Measurements from ENCODE around the gene PTCH1. TPM values are rescaled to one million over a fixed set of nuclear protein-coding genes. Genes with fewer than 3 reads are reported as not detected.

PTCH1 gene
- total RNA-seq, 1 experiment from 2014 or later = 15.2 TPM

DNA sequence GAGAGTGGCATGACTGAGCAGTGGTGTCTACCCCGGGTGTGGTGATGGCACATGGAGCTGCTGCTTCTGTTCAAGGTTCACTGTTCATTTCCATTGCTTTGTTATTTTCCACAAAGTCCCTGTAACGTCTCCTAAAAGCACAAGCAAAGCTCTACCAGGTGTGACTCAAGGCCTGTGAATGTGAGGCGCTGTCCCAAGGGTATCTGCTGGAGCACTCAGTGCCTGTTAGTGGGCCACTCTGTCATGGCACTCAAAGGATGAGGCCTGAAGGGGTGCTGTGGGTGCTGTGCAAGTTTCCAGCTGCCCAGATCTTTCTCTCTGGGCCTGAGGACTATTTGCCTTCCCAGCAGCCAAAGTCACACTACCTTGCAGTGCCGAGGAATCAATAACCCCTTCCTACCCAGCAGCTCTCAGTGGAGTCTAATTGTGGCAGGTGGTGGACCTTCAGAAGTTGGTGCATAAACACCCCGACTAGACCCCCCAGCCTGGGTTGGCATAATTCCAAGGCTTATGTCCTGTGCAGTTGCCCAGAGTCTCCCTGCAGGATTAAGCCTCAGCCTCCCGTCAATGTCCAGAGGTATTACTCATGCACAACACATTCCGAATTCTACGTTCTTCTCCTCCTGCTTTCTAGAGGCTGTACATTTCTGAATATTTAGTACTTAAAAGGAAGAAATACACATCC lies 17.4 kb upstream of the PTCH1 start:
- no peak overlapping the region for H3K9ac ChIP-seq (ENCODE audit: low read length)
- H4K20me1 ChIP-seq (ENCODE audit: insufficient read depth) = no peaks in the 10 kb centered on the region
- H3K4me1 ChIP-seq (ENCODE audit: control insufficient read depth in 1 of 2, insufficient read depth in 2 of 2, low read length in 2 of 2) = peaks cover 2 to 6% of the 10 kb centered on the region in 2 experiments; a peak in 2 of 4 replicates
- intact Hi-C loops (cut with micrococcal nuclease) = no loop called here
- no peak overlapping the region for H2AFZ ChIP-seq (ENCODE audit: low read depth, low read length, poor library complexity, severe bottlenecking)
- TF ChIP-seq, protein P1, sequence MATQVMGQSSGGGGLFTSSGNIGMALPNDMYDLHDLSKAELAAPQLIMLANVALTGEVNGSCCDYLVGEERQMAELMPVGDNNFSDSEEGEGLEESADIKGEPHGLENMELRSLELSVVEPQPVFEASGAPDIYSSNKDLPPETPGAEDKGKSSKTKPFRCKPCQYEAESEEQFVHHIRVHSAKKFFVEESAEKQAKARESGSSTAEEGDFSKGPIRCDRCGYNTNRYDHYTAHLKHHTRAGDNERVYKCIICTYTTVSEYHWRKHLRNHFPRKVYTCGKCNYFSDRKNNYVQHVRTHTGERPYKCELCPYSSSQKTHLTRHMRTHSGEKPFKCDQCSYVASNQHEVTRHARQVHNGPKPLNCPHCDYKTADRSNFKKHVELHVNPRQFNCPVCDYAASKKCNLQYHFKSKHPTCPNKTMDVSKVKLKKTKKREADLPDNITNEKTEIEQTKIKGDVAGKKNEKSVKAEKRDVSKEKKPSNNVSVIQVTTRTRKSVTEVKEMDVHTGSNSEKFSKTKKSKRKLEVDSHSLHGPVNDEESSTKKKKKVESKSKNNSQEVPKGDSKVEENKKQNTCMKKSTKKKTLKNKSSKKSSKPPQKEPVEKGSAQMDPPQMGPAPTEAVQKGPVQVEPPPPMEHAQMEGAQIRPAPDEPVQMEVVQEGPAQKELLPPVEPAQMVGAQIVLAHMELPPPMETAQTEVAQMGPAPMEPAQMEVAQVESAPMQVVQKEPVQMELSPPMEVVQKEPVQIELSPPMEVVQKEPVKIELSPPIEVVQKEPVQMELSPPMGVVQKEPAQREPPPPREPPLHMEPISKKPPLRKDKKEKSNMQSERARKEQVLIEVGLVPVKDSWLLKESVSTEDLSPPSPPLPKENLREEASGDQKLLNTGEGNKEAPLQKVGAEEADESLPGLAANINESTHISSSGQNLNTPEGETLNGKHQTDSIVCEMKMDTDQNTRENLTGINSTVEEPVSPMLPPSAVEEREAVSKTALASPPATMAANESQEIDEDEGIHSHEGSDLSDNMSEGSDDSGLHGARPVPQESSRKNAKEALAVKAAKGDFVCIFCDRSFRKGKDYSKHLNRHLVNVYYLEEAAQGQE (IDR thresholded peaks at IDR 0.05; ENCODE audit: low read depth) = 0 out of 2 replicates have a peak, but pooled peaks have one; percentile 12
- TF ChIP-seq RAD21 (IDR thresholded peaks at IDR 0.05; ENCODE audit: low read depth) = no peak
- DNase-seq (ENCODE audit: low read depth, low spot score) (no peak), ATAC-seq (peak; percentile 55; the same call in 1 of the 2 replicates)
- no peaks in the 10 kb centered on the region for H3K79me2 ChIP-seq (ENCODE audit: insufficient read depth, low read length)
- no peaks in the 10 kb centered on the region for H3K9me3 ChIP-seq (ENCODE audit: control insufficient read depth in 1 of 2, insufficient read depth in 1 of 2, low read depth in 1 of 2, low read length in 2 of 2)
- no TSS peak for BruUV-seq (replicated peaks)
- peak overlapping the region; percentile 17; the same call in 1 of the 2 replicates for H3K4me2 ChIP-seq (ENCODE audit: low read length)
- H3K36me3 ChIP-seq (ENCODE audit: control insufficient read depth in 1 of 2, insufficient read depth in 2 of 2, low read length in 2 of 2) = no peaks in the 10 kb centered on the region
- POLR2A ChIA-PET = no interaction called here
- CTCF ChIA-PET = no interaction called here
- no peaks in the 10 kb centered on the region; the same call in 1 of the 2 replicates for H3K27me3 ChIP-seq (ENCODE audit: insufficient read depth, low read length)
- no peak overlapping the region for H3K4me3 ChIP-seq (replicated peaks in 1 of 2; ENCODE audit: low read depth in 1 of 2, low read length in 2 of 2)
- H3K27ac ChIP-seq (ENCODE audit: low read depth, low read length) = no peak overlapping the region
- H3K9me2 ChIP-seq (ENCODE audit: insufficient read depth) = no peaks in the 10 kb centered on the region
- RAD21 ChIA-PET (ENCODE audit: low non-redundant PET in 1 of 2, low total read pairs in 2 of 2, uncharacterized antibody in 2 of 2, unreplicated experiment in 2 of 2) = no interaction called here

DNA sequence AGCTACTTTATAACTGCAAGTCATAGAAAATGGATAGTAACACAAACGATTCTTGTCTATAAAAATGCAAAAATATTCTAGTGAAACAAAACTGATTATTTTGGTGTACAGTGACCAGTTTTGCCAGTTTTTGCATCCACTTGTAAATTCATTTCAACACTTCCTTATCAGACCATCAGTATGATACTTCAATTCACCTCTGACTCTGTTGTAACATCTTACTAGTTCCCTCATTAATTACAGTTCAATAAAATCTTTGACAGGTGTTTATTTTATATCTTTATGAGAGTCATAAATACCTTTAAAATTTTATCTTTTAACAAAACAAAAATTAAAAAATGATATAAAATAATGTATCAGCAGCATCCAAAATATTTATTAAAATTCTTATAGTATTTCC lies 13.1 kb upstream of the PTCH1 start:
- TF ChIP-seq, protein P2, sequence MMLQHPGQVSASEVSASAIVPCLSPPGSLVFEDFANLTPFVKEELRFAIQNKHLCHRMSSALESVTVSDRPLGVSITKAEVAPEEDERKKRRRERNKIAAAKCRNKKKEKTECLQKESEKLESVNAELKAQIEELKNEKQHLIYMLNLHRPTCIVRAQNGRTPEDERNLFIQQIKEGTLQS (IDR thresholded peaks at IDR 0.05) = no peak
- RAD21 ChIA-PET (ENCODE audit: low non-redundant PET in 1 of 2, low total read pairs in 2 of 2, uncharacterized antibody in 2 of 2, unreplicated experiment in 2 of 2) = no interaction called here
- no peak overlapping the region for H3K4me3 ChIP-seq (replicated peaks in 1 of 2; ENCODE audit: low read depth in 1 of 2, low read length in 2 of 2)
- POLR2A ChIA-PET = no interaction called here
- DNase-seq (ENCODE audit: low read depth, low spot score) (no peak), ATAC-seq (no peak)
- no TSS peak for BruUV-seq (replicated peaks)
- H4K20me1 ChIP-seq (ENCODE audit: insufficient read depth) = no peaks in the 10 kb centered on the region
- CTCF ChIA-PET = no interaction called here
- no peaks in the 10 kb centered on the region for H3K36me3 ChIP-seq (ENCODE audit: control insufficient read depth in 1 of 2, insufficient read depth in 2 of 2, low read length in 2 of 2)
- H3K4me1 ChIP-seq (ENCODE audit: control insufficient read depth in 1 of 2, insufficient read depth in 2 of 2, low read length in 2 of 2) = peaks cover 2 to 6% of the 10 kb centered on the region in 2 experiments; a peak in 2 of 4 replicates
- no peak overlapping the region for H3K9ac ChIP-seq (ENCODE audit: low read length)
- H3K27ac ChIP-seq (ENCODE audit: low read depth, low read length) = no peak overlapping the region
- no peaks in the 10 kb centered on the region for H3K79me2 ChIP-seq (ENCODE audit: insufficient read depth, low read length)
- intact Hi-C loops (cut with micrococcal nuclease) = no loop called here
- H3K9me3 ChIP-seq (ENCODE audit: control insufficient read depth in 1 of 2, insufficient read depth in 1 of 2, low read depth in 1 of 2, low read length in 2 of 2) = no peaks in the 10 kb centered on the region
- H3K4me2 ChIP-seq (ENCODE audit: low read length) = no peak overlapping the region
- H3K27me3 ChIP-seq (ENCODE audit: insufficient read depth, low read length) = peaks cover 12% of the 10 kb centered on the region
- H2AFZ ChIP-seq (ENCODE audit: low read depth, low read length, poor library complexity, severe bottlenecking) = no peak overlapping the region
- no peaks in the 10 kb centered on the region for H3K9me2 ChIP-seq (ENCODE audit: insufficient read depth)

All from HCT116 (cell line).